GM10266 (cell line): Measurements from ENCODE around the gene AGAP2.
"Not testable (repeated sequence)": the region's sequence is repeated elsewhere in the genome, so short reads cannot be mapped to it uniquely, and the experiment has no call there.

ENCODE experiments used
- DNase-seq: peaks from one replicate; pipeline ENCODE4 v3.0.0; 2012; ENCODE audit errors: extremely low spot score
- CTCF ChIP-seq: IDR thresholded peaks from 2 replicates; pipeline ENCODE4 v1.5.1; 2012; ENCODE audit warnings: mild to moderate bottlenecking, low read depth; ENCODE audit not compliant: control insufficient read depth, insufficient read depth; ENCODE audit errors: missing control alignments

AGAP2 gene

GRCh38 chr12:57780284-57780897 lies 41.8 kb upstream of the AGAP2 start:
- no peak for DNase-seq
- no peak for TF ChIP-seq CTCF

GRCh38 chr12:57779736-57780135 lies 41.2 kb upstream of the AGAP2 start:
- DNase-seq = no peak
- TF ChIP-seq CTCF = no peak

- DNase-seq = no peak
- TF ChIP-seq CTCF = no peak
Measured at GRCh38 chr12:57777911-57778310, 39.4 kb upstream of the AGAP2 start.

- TF ChIP-seq CTCF = no peak
- DNase-seq = no peak
Measured at GRCh38 chr12:57777367-57777766, 38.8 kb upstream of the AGAP2 start.

- no peak for DNase-seq
- TF ChIP-seq CTCF = no peak
Measured at GRCh38 chr12:57776247-57776587, 37.7 kb upstream of the AGAP2 start.

- DNase-seq = no peak
- peak; percentile 15 for TF ChIP-seq CTCF
Measured at GRCh38 chr12:57775563-57776246, 37.2 kb upstream of the AGAP2 start.

- DNase-seq = no peak
- TF ChIP-seq CTCF = no peak
Measured at GRCh38 chr12:57775044-57775443, 36.5 kb upstream of the AGAP2 start.

- DNase-seq = not testable (repeated sequence)
Measured at GRCh38 chr12:57774634-57775033, 36.1 kb upstream of the AGAP2 start.
